OCI-LY3 (cell line): Measurements from ENCODE around the gene KLB.

Source experiments
- EZH2phosphoT487 ChIP-seq: fragments of 200-600 bp; shearing (Covaris generic); IDR thresholded peaks from 2 replicates; pipeline ENCODE4 v1.6.1; 2018; ENCODE audit warnings: antibody characterized with exemption, mixed run types, low read depth
- TF ChIP-seq, protein P1 (sequence below): fragments of 200-600, 300-600 bp; sonication (generic); IDR thresholded peaks from 2 replicates; pipeline ENCODE4 v1.5.1; 2014; ENCODE audit warnings: antibody characterized with exemption, low read length, low read depth

DNA sequence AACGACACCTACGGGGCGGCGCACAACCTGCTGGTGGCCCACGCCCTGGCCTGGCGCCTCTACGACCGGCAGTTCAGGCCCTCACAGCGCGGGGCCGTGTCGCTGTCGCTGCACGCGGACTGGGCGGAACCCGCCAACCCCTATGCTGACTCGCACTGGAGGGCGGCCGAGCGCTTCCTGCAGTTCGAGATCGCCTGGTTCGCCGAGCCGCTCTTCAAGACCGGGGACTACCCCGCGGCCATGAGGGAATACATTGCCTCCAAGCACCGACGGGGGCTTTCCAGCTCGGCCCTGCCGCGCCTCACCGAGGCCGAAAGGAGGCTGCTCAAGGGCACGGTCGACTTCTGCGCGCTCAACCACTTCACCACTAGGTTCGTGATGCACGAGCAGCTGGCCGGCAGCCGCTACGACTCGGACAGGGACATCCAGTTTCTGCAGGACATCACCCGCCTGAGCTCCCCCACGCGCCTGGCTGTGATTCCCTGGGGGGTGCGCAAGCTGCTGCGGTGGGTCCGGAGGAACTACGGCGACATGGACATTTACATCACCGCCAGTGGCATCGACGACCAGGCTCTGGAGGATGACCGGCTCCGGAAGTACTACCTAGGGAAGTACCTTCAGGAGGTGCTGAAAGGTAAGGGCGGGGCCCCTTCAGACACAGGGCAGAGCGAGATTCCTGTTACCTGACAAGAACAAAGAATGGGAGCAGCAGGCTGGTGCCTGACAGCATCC lies 40.3 kb downstream of the KLB start:
- TF ChIP-seq, protein P1, sequence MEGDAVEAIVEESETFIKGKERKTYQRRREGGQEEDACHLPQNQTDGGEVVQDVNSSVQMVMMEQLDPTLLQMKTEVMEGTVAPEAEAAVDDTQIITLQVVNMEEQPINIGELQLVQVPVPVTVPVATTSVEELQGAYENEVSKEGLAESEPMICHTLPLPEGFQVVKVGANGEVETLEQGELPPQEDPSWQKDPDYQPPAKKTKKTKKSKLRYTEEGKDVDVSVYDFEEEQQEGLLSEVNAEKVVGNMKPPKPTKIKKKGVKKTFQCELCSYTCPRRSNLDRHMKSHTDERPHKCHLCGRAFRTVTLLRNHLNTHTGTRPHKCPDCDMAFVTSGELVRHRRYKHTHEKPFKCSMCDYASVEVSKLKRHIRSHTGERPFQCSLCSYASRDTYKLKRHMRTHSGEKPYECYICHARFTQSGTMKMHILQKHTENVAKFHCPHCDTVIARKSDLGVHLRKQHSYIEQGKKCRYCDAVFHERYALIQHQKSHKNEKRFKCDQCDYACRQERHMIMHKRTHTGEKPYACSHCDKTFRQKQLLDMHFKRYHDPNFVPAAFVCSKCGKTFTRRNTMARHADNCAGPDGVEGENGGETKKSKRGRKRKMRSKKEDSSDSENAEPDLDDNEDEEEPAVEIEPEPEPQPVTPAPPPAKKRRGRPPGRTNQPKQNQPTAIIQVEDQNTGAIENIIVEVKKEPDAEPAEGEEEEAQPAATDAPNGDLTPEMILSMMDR = no peak
- no peak for TF ChIP-seq EZH2phosphoT487
